GM06990 (cell line): ENCODE measurements around the gene RPS17.

Experiments
- DNase-seq: peaks from one replicate; pipeline ENCODE4 v3.0.0-alpha.2; 2011; ENCODE audit not compliant: insufficient read length; ENCODE audit errors: extremely low read depth
- H3K27me3 ChIP-seq: replicated peaks from 2 replicates; pipeline ENCODE4 v1.6.0; 2011; ENCODE audit warnings: low read length; ENCODE audit not compliant: control insufficient read depth, insufficient read depth
- H3K36me3 ChIP-seq: 2 replicates; pipeline ENCODE4 v1.5.1; 2011; ENCODE audit warnings: low read length; ENCODE audit not compliant: control insufficient read depth, insufficient read depth
- H3K4me3 ChIP-seq: replicated peaks from 2 replicates; pipeline ENCODE4 v1.5.1; 2011; ENCODE audit warnings: low read depth, mild to moderate bottlenecking, control low read depth, low read length
- CTCF ChIP-seq: IDR thresholded peaks from 2 replicates; pipeline ENCODE4 v1.5.1; 2011; ENCODE audit warnings: low read length, control low read depth, mild to moderate bottlenecking, inconsistent platforms; ENCODE audit not compliant: insufficient read depth, poor library complexity, severe bottlenecking

The RPS17 gene

GRCh38 chr15:82572311-82572710, 32.1 kb upstream of the RPS17 start:
- no peaks in the 10 kb centered on the region; the same call in 1 of the 2 replicates for H3K27me3 ChIP-seq
- H3K4me3 ChIP-seq = no peak overlapping the region
- no peak for DNase-seq
- peaks cover 3% of the 10 kb centered on the region for H3K36me3 ChIP-seq
- TF ChIP-seq CTCF = no peak

GRCh38 chr15:82571722-82572222, 31.5 kb upstream of the RPS17 start:
- no peak for DNase-seq

GRCh38 chr15:82570721-82571508, 30.7 kb upstream of the RPS17 start:
- peaks cover 3% of the 10 kb centered on the region for H3K36me3 ChIP-seq
- H3K4me3 ChIP-seq = no peak overlapping the region
- TF ChIP-seq CTCF = no peak
- H3K27me3 ChIP-seq = no peaks in the 10 kb centered on the region; the same call in 1 of the 2 replicates
- DNase-seq = no peak

More at GRCh38 chr15:82571722-82572222, 31.5 kb upstream of the RPS17 start:
- Histone ChIP-seq H3K4me3 (no peak overlapping the region), H3K27me3 (no peaks in the 10 kb centered on the region; the same call in 1 of the 2 replicates), H3K36me3 (peaks cover 3% of the 10 kb centered on the region)
- no peak for TF ChIP-seq CTCF

- Histone ChIP-seq H3K36me3 (peaks cover 3% of the 10 kb centered on the region), H3K4me3 (no peak overlapping the region), H3K27me3 (no peaks in the 10 kb centered on the region; the same call in 1 of the 2 replicates)
- DNase-seq = no peak
- TF ChIP-seq CTCF = no peak
Observed at GRCh38 chr15:82569834-82570233, 29.6 kb upstream of the RPS17 start.

GRCh38 chr15:82568986-82569385, 28.7 kb upstream of the RPS17 start:
- no peak for TF ChIP-seq CTCF
- Histone ChIP-seq H3K27me3 (no peaks in the 10 kb centered on the region; the same call in 1 of the 2 replicates), H3K36me3 (peaks cover 3% of the 10 kb centered on the region), H3K4me3 (no peak overlapping the region)
- no peak for DNase-seq

GRCh38 chr15:82567661-82568060, 27.4 kb upstream of the RPS17 start:
- Histone ChIP-seq H3K36me3 (peaks cover 3% of the 10 kb centered on the region), H3K4me3 (no peak overlapping the region), H3K27me3 (no peaks in the 10 kb centered on the region; the same call in 1 of the 2 replicates)
- no peak for DNase-seq
- TF ChIP-seq CTCF = no peak
